WTC11 (cell line): ENCODE data around the gene ICOS. TPM values are rescaled to one million over a fixed set of nuclear protein-coding genes. Genes with fewer than 3 reads are reported as not detected.

Experiments used
- ATAC-seq: fragments of 200-7000 bp; cut with Tn5 transposase; 2 replicates; pipeline ENCODE4 v1.10.0; 2021; ENCODE audit warnings: mild to moderate bottlenecking, moderate library complexity
- CTCF ChIA-PET: fragments of 300-600 bp; sonication (Branson Sonifier 250); formaldehyde crosslinking; loops from one replicate; lab custom pipeline; 2021; ENCODE audit warnings: antibody characterized with exemption; lab: Charles Lee
- POLR2A ChIA-PET: fragments of 350-600 bp; sonication (Branson Sonifier 250); formaldehyde crosslinking; loops from one replicate; lab custom pipeline; 2021; ENCODE audit warnings: antibody characterized with exemption; lab: Charles Lee
- DNase-seq: peaks from one replicate; pipeline ENCODE4 v3.0.0; 2021; ENCODE audit warnings: low spot score
- H3K27ac Mint-ChIP-seq: 2 replicates; pipeline ENCODE4 v1.8.0; 2021; ENCODE audit warnings: mixed read lengths
- H3K27me3 Mint-ChIP-seq: 2 replicates; pipeline ENCODE4 v1.8.0; 2021; ENCODE audit warnings: low read depth, mild to moderate bottlenecking, moderate library complexity, mixed read lengths
- H3K36me3 Mint-ChIP-seq: 2 replicates; pipeline ENCODE4 v1.8.0; 2021; ENCODE audit warnings: mixed read lengths
- H3K4me1 Mint-ChIP-seq: 2 replicates; pipeline ENCODE4 v1.8.0; 2022; ENCODE audit warnings: mixed read lengths
- H3K4me3 Mint-ChIP-seq: 2 replicates; pipeline ENCODE4 v1.8.0; 2021; ENCODE audit warnings: mild to moderate bottlenecking, moderate library complexity, mixed read lengths
- H3K9me3 Mint-ChIP-seq: 2 replicates; pipeline ENCODE4 v1.8.0; 2021; ENCODE audit warnings: mixed read lengths
- ATF2 ChIP-seq: sonication (generic); formaldehyde crosslinking; IDR thresholded peaks from 2 replicates; pipeline ENCODE4 v1.8.1; 2022; ENCODE audit warnings: low read depth, missing genetic modification reagents, borderline replicate concordance
- CREB1 ChIP-seq: sonication (generic); formaldehyde crosslinking; IDR thresholded peaks from 2 replicates; pipeline ENCODE4 v1.8.0; 2023; ENCODE audit warnings: mild to moderate bottlenecking, missing genetic modification reagents
- EMX1 ChIP-seq: fragments of 250-450 bp; sonication (Bioruptor Pico); IDR thresholded peaks from 2 replicates; pipeline ENCODE4 v1.8.0; 2021; ENCODE audit warnings: mild to moderate bottlenecking
- GRHL2 ChIP-seq: fragments of 250-450 bp; sonication (Bioruptor Pico); IDR thresholded peaks from 2 replicates; pipeline ENCODE4 v1.8.0; 2022; ENCODE audit warnings: mild to moderate bottlenecking, moderate library complexity; ENCODE audit not compliant: insufficient replicate concordance, severe bottlenecking
- IRF1 ChIP-seq: sonication (generic); formaldehyde crosslinking; IDR thresholded peaks from 2 replicates; pipeline ENCODE4 v1.8.0; 2023; ENCODE audit warnings: missing genetic modification reagents
- IRF2 ChIP-seq: sonication (generic); formaldehyde crosslinking; IDR thresholded peaks from 2 replicates; pipeline ENCODE4 v1.8.0; 2022; ENCODE audit warnings: low read depth, missing genetic modification reagents, borderline replicate concordance
- JAZF1 ChIP-seq: fragments of 250-450 bp; sonication (Bioruptor Pico); IDR thresholded peaks from 2 replicates; pipeline ENCODE4 v1.9.0; 2021; ENCODE audit warnings: moderate library complexity, mild to moderate bottlenecking, inconsistent platforms
- MLX ChIP-seq: sonication (generic); formaldehyde crosslinking; IDR thresholded peaks from 2 replicates; pipeline ENCODE4 v1.8.1; 2023; ENCODE audit warnings: mild to moderate bottlenecking, missing genetic modification reagents, moderate library complexity
- MXD4 ChIP-seq: fragments of 250-450 bp; sonication (Bioruptor Pico); IDR thresholded peaks from 2 replicates; pipeline ENCODE4 v1.8.0; 2021; ENCODE audit warnings: mild to moderate bottlenecking, moderate library complexity, borderline replicate concordance
- NFATC4 ChIP-seq: fragments of 250-450 bp; sonication (Bioruptor Pico); IDR thresholded peaks from 2 replicates; pipeline ENCODE4 v1.9.0; 2021; ENCODE audit warnings: mild to moderate bottlenecking
- NR1H2 ChIP-seq: sonication (generic); formaldehyde crosslinking; IDR thresholded peaks from 2 replicates; pipeline ENCODE4 v1.9.0; 2021; ENCODE audit warnings: mild to moderate bottlenecking, moderate library complexity, missing genetic modification reagents
- NR3C1 ChIP-seq: sonication (generic); formaldehyde crosslinking; conservative IDR thresholded peaks from 2 replicates; pipeline ENCODE4 v1.8.1; 2023; ENCODE audit warnings: low read depth, mild to moderate bottlenecking, missing genetic modification reagents
- PRDM15 ChIP-seq: sonication (generic); formaldehyde crosslinking; IDR thresholded peaks from 2 replicates; pipeline ENCODE4 v1.8.0; 2022; ENCODE audit warnings: missing genetic modification reagents
- RELA ChIP-seq: sonication (generic); formaldehyde crosslinking; IDR thresholded peaks from 2 replicates; pipeline ENCODE4 v1.8.1; 2022; ENCODE audit warnings: missing genetic modification reagents, mild to moderate bottlenecking, borderline replicate concordance
- TEAD1 ChIP-seq: sonication (generic); formaldehyde crosslinking; IDR thresholded peaks from 2 replicates; pipeline ENCODE4 v1.8.0; 2022; ENCODE audit warnings: mild to moderate bottlenecking, missing genetic modification reagents
- TEAD4 ChIP-seq: sonication (generic); formaldehyde crosslinking; IDR thresholded peaks from 2 replicates; pipeline ENCODE4 v1.8.0; 2022; ENCODE audit warnings: mild to moderate bottlenecking, missing genetic modification reagents
- ZBTB21 ChIP-seq: sonication (generic); formaldehyde crosslinking; IDR thresholded peaks from 2 replicates; pipeline ENCODE4 v1.8.1; 2023; ENCODE audit warnings: mild to moderate bottlenecking, missing genetic modification reagents, borderline replicate concordance
- ZNF138 ChIP-seq: sonication (generic); formaldehyde crosslinking; conservative IDR thresholded peaks from 2 replicates; pipeline ENCODE4 v1.8.1; 2022; ENCODE audit warnings: mild to moderate bottlenecking, moderate library complexity, missing genetic modification reagents
- ZNF317 ChIP-seq: sonication (generic); formaldehyde crosslinking; IDR thresholded peaks from 2 replicates; pipeline ENCODE4 v1.8.1; 2023; ENCODE audit warnings: low read depth, mild to moderate bottlenecking, moderate library complexity, missing genetic modification reagents, borderline replicate concordance
- ZNF512 ChIP-seq: sonication (generic); formaldehyde crosslinking; IDR thresholded peaks from 2 replicates; pipeline ENCODE4 v1.8.1; 2022; ENCODE audit warnings: missing genetic modification reagents, borderline replicate concordance
- ZNF671 ChIP-seq: fragments of 250-450 bp; sonication (Bioruptor Pico); IDR thresholded peaks from 2 replicates; pipeline ENCODE4 v1.8.0; 2021; ENCODE audit warnings: mild to moderate bottlenecking
- total RNA-seq: library from RNA; stranded (reverse); gene quantifications from 3 replicates; pipeline ENCODE4 v1.2.3, GENCODE V29; 2021
- TF ChIP-seq, protein P1 (sequence below): sonication (generic); formaldehyde crosslinking; IDR thresholded peaks from 2 replicates; pipeline ENCODE4 v1.8.1; 2022; ENCODE audit warnings: mild to moderate bottlenecking, moderate library complexity, missing genetic modification reagents
- TF ChIP-seq, protein P2 (sequence below): fragments of 250-450 bp; sonication (Bioruptor Pico); IDR thresholded peaks from 2 replicates; pipeline ENCODE4 v1.9.0; 2021; ENCODE audit warnings: mild to moderate bottlenecking
- TF ChIP-seq, protein P3 (sequence below): sonication (generic); formaldehyde crosslinking; IDR thresholded peaks from 2 replicates; pipeline ENCODE4 v1.8.1; 2023; ENCODE audit warnings: mild to moderate bottlenecking, missing genetic modification reagents
- TF ChIP-seq, protein P4 (sequence below): sonication (generic); formaldehyde crosslinking; IDR thresholded peaks from 2 replicates; pipeline ENCODE4 v1.8.0; 2022; ENCODE audit warnings: mild to moderate bottlenecking, missing genetic modification reagents

The ICOS gene
- total RNA-seq, 1 experiment from 2014 or later = 0.11 TPM

DNA sequence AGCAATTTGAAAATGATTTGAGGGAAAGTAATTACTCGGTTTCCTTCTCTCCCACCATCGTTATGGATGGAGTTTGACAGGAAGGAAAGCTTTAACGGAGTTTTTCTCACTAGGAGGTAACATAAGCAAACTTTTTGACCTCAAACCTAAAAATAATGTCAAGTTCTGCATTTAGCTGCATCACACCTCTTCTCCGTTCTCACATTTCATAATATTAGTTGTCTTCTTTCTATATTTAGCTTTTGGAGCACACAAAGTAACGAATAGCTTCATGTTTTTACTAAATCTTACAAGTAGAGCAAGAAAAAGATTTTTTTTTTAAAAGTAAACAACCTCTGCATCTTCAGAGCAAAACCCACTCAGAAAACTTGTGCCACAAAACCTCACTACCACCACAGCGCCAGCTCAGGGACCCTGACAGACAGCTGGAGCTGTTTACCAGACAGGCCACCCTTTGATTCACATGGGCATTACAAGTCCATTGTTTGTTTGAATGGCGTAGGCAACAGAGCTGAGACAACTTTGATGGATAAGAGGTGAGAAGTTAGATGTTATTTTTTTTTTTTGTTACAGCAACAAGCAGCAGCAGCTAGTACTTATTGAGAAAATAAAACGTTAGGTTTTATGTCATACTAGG lies 21.9 kb upstream of the ICOS start:
- ChIA-PET POLR2A (no interaction called here), CTCF (interaction anchor here (1.0 kb wide), 1 partner anchor 69 kb away, joined by 5 read pairs; no protein-coding TSS in a partner anchor)
- ATAC-seq (no peak), DNase-seq (no peak)
- Mint-ChIP-seq H3K9me3 (no peaks in the 10 kb centered on the region), H3K27me3 (no peaks in the 10 kb centered on the region; the same call in 1 of the 2 replicates), H3K4me1 (peaks cover 13% of the 10 kb centered on the region), H3K27ac (no peak overlapping the region), H3K4me3 (no peak overlapping the region), H3K36me3 (no peaks in the 10 kb centered on the region)
- TF ChIP-seq, protein P1, sequence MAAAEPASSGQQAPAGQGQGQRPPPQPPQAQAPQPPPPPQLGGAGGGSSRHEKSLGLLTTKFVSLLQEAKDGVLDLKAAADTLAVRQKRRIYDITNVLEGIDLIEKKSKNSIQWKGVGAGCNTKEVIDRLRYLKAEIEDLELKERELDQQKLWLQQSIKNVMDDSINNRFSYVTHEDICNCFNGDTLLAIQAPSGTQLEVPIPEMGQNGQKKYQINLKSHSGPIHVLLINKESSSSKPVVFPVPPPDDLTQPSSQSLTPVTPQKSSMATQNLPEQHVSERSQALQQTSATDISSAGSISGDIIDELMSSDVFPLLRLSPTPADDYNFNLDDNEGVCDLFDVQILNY (CRISPR knock-in tag) = no peak
- no peak for TF ChIP-seq JAZF1 (CRISPR knock-in tag)
- TF ChIP-seq ZNF671 (CRISPR knock-in tag) = no peak
- TF ChIP-seq EMX1 (CRISPR knock-in tag) = no peak
- no peak for TF ChIP-seq PRDM15 (CRISPR knock-in tag)
- TF ChIP-seq TEAD1 = no peak
- TF ChIP-seq GRHL2 (CRISPR knock-in tag) = no peak
- no peak for TF ChIP-seq ZNF317 (CRISPR knock-in tag)
- no peak for TF ChIP-seq NR1H2 (CRISPR knock-in tag)
- no peak for TF ChIP-seq IRF2 (CRISPR knock-in tag)
- no peak for TF ChIP-seq ZNF138 (CRISPR knock-in tag)
- no peak for TF ChIP-seq IRF1 (CRISPR knock-in tag)
- no peak for TF ChIP-seq ZBTB21 (CRISPR knock-in tag)
- TF ChIP-seq, protein P2, sequence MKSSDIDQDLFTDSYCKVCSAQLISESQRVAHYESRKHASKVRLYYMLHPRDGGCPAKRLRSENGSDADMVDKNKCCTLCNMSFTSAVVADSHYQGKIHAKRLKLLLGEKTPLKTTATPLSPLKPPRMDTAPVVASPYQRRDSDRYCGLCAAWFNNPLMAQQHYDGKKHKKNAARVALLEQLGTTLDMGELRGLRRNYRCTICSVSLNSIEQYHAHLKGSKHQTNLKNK = no peak
- TF ChIP-seq MXD4 = no peak
- no peak for TF ChIP-seq NR3C1 (CRISPR knock-in tag)
- TF ChIP-seq ZNF512 (CRISPR knock-in tag) = no peak
- no peak for TF ChIP-seq RELA (CRISPR knock-in tag)

DNA sequence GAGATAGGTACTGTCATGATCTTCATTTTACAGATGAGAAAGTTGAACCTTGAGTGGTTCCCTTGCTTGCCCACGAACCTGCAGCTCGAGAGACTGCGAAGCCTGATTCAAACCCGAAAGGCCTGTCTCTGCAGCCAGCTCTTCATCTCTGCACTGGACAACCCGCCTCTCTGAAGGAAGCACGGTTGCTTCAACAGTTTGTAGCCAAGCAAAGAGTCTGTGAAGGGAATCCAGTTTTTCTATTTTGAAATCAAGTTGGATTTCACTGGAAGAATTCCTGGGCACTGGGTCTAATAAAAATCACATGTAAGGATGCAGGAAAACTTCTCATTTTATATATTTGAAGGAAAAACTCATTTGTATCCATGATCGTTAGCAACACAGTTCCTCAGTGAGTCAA lies 21.3 kb upstream of the ICOS start:
- POLR2A ChIA-PET = no interaction called here
- ATAC-seq (no peak), DNase-seq (no peak)
- Mint-ChIP-seq H3K9me3 (no peaks in the 10 kb centered on the region), H3K27me3 (no peaks in the 10 kb centered on the region; the same call in 1 of the 2 replicates), H3K36me3 (no peaks in the 10 kb centered on the region), H3K4me1 (peaks cover 13% of the 10 kb centered on the region), H3K4me3 (no peak overlapping the region), H3K27ac (no peak overlapping the region)
- CTCF ChIA-PET = interaction anchor here (1.0 kb wide), 1 partner anchor 68 kb away, joined by 5 read pairs; no protein-coding TSS in a partner anchor
- no peak for TF ChIP-seq ATF2 (CRISPR knock-in tag)
- TF ChIP-seq, protein P3, sequence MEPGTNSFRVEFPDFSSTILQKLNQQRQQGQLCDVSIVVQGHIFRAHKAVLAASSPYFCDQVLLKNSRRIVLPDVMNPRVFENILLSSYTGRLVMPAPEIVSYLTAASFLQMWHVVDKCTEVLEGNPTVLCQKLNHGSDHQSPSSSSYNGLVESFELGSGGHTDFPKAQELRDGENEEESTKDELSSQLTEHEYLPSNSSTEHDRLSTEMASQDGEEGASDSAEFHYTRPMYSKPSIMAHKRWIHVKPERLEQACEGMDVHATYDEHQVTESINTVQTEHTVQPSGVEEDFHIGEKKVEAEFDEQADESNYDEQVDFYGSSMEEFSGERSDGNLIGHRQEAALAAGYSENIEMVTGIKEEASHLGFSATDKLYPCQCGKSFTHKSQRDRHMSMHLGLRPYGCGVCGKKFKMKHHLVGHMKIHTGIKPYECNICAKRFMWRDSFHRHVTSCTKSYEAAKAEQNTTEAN (CRISPR knock-in tag) = no peak
- no peak for TF ChIP-seq CREB1 (CRISPR knock-in tag)
- TF ChIP-seq MLX (CRISPR knock-in tag) = no peak
- no peak for TF ChIP-seq NFATC4
- no peak for TF ChIP-seq TEAD4 (CRISPR knock-in tag)
- TF ChIP-seq, protein P4, sequence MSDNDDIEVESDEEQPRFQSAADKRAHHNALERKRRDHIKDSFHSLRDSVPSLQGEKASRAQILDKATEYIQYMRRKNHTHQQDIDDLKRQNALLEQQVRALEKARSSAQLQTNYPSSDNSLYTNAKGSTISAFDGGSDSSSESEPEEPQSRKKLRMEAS (CRISPR knock-in tag) = no peak
